ENCODE measurements around the gene RPL32. TPM values are rescaled to one million over a fixed set of nuclear protein-coding genes. Genes with fewer than 3 reads are reported as not detected.
"Not testable (repeated sequence)": the region's sequence is repeated elsewhere in the genome, so short reads cannot be mapped to it uniquely, and the experiment has no call there.

RPL32 gene
- total RNA-seq, 1 donor from 2014 or later = 1,626 TPM

DNA sequence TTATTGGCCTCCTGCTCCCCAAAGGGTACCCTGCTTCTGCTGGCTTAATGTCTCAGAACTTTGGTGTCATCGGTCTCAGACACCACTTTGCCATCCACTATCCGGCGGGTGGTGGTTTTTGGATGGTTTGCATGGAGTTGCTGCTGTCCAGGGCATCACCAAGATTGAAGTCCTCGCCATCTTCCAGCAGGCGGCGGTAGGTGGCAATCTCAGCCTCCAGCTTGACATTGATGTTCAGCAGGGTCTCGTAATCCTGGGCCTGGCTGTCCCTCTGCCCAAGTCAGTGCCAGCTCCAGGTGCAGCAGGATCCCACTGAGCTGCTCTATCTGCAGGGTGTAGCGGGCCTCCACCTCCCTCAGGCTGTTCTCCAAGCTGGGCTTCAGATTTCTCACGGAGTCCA lies 54.0 kb downstream of the RPL32 start:
- H3K27me3 Mint-ChIP-seq; H3K4me1 Mint-ChIP-seq (ENCODE audit: low read depth); H3K4me3 Mint-ChIP-seq (ENCODE audit: low read depth); H3K27ac Mint-ChIP-seq; H3K36me3 Mint-ChIP-seq (ENCODE audit: insufficient read depth); H3K9me3 Mint-ChIP-seq (ENCODE audit: low read depth): not testable (repeated sequence)
- peak; percentile 64 for DNase-seq (ENCODE audit: low spot score, unreplicated experiment)
- TF ChIP-seq, protein P1, sequence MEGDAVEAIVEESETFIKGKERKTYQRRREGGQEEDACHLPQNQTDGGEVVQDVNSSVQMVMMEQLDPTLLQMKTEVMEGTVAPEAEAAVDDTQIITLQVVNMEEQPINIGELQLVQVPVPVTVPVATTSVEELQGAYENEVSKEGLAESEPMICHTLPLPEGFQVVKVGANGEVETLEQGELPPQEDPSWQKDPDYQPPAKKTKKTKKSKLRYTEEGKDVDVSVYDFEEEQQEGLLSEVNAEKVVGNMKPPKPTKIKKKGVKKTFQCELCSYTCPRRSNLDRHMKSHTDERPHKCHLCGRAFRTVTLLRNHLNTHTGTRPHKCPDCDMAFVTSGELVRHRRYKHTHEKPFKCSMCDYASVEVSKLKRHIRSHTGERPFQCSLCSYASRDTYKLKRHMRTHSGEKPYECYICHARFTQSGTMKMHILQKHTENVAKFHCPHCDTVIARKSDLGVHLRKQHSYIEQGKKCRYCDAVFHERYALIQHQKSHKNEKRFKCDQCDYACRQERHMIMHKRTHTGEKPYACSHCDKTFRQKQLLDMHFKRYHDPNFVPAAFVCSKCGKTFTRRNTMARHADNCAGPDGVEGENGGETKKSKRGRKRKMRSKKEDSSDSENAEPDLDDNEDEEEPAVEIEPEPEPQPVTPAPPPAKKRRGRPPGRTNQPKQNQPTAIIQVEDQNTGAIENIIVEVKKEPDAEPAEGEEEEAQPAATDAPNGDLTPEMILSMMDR (IDR thresholded peaks at IDR 0.05; ENCODE audit: unreplicated experiment) = peak; percentile 52

- Mint-ChIP-seq H3K27ac (no peak overlapping the region), H3K27me3 (peaks cover 2% of the 10 kb centered on the region), H3K9me3 (ENCODE audit: low read depth) (peaks cover 4% of the 10 kb centered on the region), H3K4me1 (ENCODE audit: low read depth) (peaks cover 17% of the 10 kb centered on the region), H3K36me3 (ENCODE audit: insufficient read depth) (no peaks in the 10 kb centered on the region), H3K4me3 (ENCODE audit: low read depth) (no peak overlapping the region)
- DNase-seq (ENCODE audit: low spot score, unreplicated experiment) = no peak
- TF ChIP-seq, protein P1 (IDR thresholded peaks at IDR 0.05; ENCODE audit: unreplicated experiment) = no peak
Observed at GRCh38 chr3:12785096-12785495, 56.3 kb downstream of the RPL32 start.

Other genes starting within 250 kb of the RPL32 start
- 135 and 139 TPM in 2 replicates for gene RAF1, start 177.4 kb downstream of the RPL32 start, total RNA-seq
- gene TMEM40, start 82.3 kb downstream of the RPL32 start, total RNA-seq = 0.36 TPM in 1 of 2 replicates, not detected in the other
- gene CAND2, start 44.9 kb downstream of the RPL32 start, total RNA-seq = 7.9 and 11.0 TPM in 2 replicates
- 33.2 and 34.2 TPM in 2 replicates for gene IQSEC1, start 231.9 kb upstream of the RPL32 start, total RNA-seq

All from progenitor cell of endocrine pancreas (in vitro differentiated cells).